ENCODE measurements around the gene SPRR5. TPM values are rescaled to one million over a fixed set of nuclear protein-coding genes. Genes with fewer than 3 reads are reported as not detected.
A peak's percentile ranks its signal among the peaks of the same experiment; 100 is the strongest.

Gene SPRR5
- polyA plus RNA-seq, 1 donor (not counting 4 experiments of a cell fraction or from before 2014, with no cell fraction given) = 0.30 TPM

DNA sequence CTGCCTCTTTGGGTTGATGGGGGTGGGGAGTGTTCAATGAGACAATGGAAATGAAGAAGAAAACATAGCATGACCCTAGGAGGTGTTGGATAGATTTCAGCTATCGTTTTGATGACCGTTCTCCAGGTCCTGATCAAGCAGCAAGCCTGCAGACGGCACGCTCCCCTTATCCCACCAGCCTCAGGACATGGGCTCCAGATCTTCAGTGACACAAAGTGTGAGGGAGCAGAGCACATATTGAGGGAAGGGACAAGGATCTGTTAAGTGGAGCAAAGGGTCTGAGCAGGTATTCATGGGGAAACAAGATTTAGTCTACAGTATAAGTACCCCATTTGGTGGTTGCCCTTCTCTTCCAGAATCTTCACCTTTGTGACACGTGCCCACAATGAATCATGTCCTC lies 4.7 kb downstream of the SPRR5 start:
- peak; percentile 34 for FAIRE-seq
- no peaks in the 10 kb centered on the region for H3K9me3 ChIP-seq (ENCODE audit: control insufficient read depth, low read depth, low read length)

GRCh38 chr1:152953761-152954160 lies 6.8 kb downstream of the SPRR5 start:
- Histone ChIP-seq H3K9ac (ENCODE audit: control insufficient read depth, extremely low read depth, insufficient read depth, low read length) (peak overlapping the region; percentile 65), H3K4me3 (ENCODE audit: control insufficient read depth in 2 of 3, extremely low read depth in 1 of 3, insufficient read depth in 2 of 3, low read depth in 1 of 3, low read length in 3 of 3) (peak overlapping the region; percentile 11 to 63 (median 52))

More for the DNA sequence above, 4.7 kb downstream of the SPRR5 start:
- no peaks in the 10 kb centered on the region for H3K79me2 ChIP-seq (ENCODE audit: control insufficient read depth, insufficient read depth, low read length)
- TF ChIP-seq EZH2 (IDR thresholded peaks at IDR 0.05; ENCODE audit: low read length) = no peak
- TF ChIP-seq, protein P1, sequence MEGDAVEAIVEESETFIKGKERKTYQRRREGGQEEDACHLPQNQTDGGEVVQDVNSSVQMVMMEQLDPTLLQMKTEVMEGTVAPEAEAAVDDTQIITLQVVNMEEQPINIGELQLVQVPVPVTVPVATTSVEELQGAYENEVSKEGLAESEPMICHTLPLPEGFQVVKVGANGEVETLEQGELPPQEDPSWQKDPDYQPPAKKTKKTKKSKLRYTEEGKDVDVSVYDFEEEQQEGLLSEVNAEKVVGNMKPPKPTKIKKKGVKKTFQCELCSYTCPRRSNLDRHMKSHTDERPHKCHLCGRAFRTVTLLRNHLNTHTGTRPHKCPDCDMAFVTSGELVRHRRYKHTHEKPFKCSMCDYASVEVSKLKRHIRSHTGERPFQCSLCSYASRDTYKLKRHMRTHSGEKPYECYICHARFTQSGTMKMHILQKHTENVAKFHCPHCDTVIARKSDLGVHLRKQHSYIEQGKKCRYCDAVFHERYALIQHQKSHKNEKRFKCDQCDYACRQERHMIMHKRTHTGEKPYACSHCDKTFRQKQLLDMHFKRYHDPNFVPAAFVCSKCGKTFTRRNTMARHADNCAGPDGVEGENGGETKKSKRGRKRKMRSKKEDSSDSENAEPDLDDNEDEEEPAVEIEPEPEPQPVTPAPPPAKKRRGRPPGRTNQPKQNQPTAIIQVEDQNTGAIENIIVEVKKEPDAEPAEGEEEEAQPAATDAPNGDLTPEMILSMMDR (optimal IDR thresholded peaks at IDR 0.05 in 1 of 3, IDR thresholded peaks at IDR 0.05 in 1 of 3, conservative IDR thresholded peaks at IDR 0.05 in 1 of 3; ENCODE audit: extremely low read depth in 1 of 3, insufficient read depth in 2 of 3, low read length in 3 of 3) = no peak
- no peaks in the 10 kb centered on the region for H4K20me1 ChIP-seq (ENCODE audit: control insufficient read depth, extremely low read depth, insufficient read depth, low read length)
- H3K9ac ChIP-seq (ENCODE audit: control insufficient read depth, extremely low read depth, insufficient read depth, low read length) = no peak overlapping the region
- H3K9me1 ChIP-seq (ENCODE audit: control insufficient read depth, extremely low read depth, insufficient read depth, low read length) = no peaks in the 10 kb centered on the region
- dilution Hi-C loops (cut with MboI; ENCODE audit: extremely low pct_ligation_motif_present, low sequenced_read_pairs) = no loop called here
- H3K4me3 ChIP-seq (ENCODE audit: control insufficient read depth in 2 of 3, extremely low read depth in 1 of 3, insufficient read depth in 2 of 3, low read depth in 1 of 3, low read length in 3 of 3) = no peak overlapping the region
- H3K36me3 ChIP-seq (ENCODE audit: control insufficient read depth in 2 of 2, extremely low read depth in 1 of 2, insufficient read depth in 2 of 2, low read length in 2 of 2) = no peaks in the 10 kb centered on the region
- H3K4me1 ChIP-seq (ENCODE audit: control insufficient read depth, extremely low read depth, insufficient read depth, low read length) = peaks cover 39% of the 10 kb centered on the region
- no peak overlapping the region for H3K4me2 ChIP-seq (ENCODE audit: control insufficient read depth, extremely low read depth, insufficient read depth, low read depth, low read length)
- no peak overlapping the region for H3K27ac ChIP-seq (ENCODE audit: control insufficient read depth, insufficient read depth, low read length)
- H3K27me3 ChIP-seq (ENCODE audit: control insufficient read depth, extremely low read depth, insufficient read depth, low read length) = no peaks in the 10 kb centered on the region
- DNase-seq (ENCODE audit: low read depth, low spot score) = no peak
- no peak overlapping the region for H2AFZ ChIP-seq (ENCODE audit: control insufficient read depth, low read length)

More at GRCh38 chr1:152953761-152954160, 6.8 kb downstream of the SPRR5 start:
- peak overlapping the region; percentile 82 for H3K4me2 ChIP-seq (ENCODE audit: control insufficient read depth, extremely low read depth, insufficient read depth, low read depth, low read length)
- TF ChIP-seq, protein P1 (optimal IDR thresholded peaks at IDR 0.05 in 1 of 3, IDR thresholded peaks at IDR 0.05 in 1 of 3, conservative IDR thresholded peaks at IDR 0.05 in 1 of 3; ENCODE audit: extremely low read depth in 1 of 3, insufficient read depth in 2 of 3, low read length in 3 of 3) = no peak
- no peak for DNase-seq (ENCODE audit: low read depth, low spot score)
- peak; percentile 99 for FAIRE-seq
- peak overlapping the region; percentile 60 for H2AFZ ChIP-seq (ENCODE audit: control insufficient read depth, low read length)
- dilution Hi-C loops (cut with MboI; ENCODE audit: extremely low pct_ligation_motif_present, low sequenced_read_pairs) = no loop called here
- no peaks in the 10 kb centered on the region for H3K36me3 ChIP-seq (ENCODE audit: control insufficient read depth in 2 of 2, extremely low read depth in 1 of 2, insufficient read depth in 2 of 2, low read length in 2 of 2)
- peak overlapping the region; percentile 89 for H3K27ac ChIP-seq (ENCODE audit: control insufficient read depth, insufficient read depth, low read length)
- peaks cover 37% of the 10 kb centered on the region for H3K4me1 ChIP-seq (ENCODE audit: control insufficient read depth, extremely low read depth, insufficient read depth, low read length)
- no peaks in the 10 kb centered on the region for H4K20me1 ChIP-seq (ENCODE audit: control insufficient read depth, extremely low read depth, insufficient read depth, low read length)
- no peaks in the 10 kb centered on the region for H3K9me1 ChIP-seq (ENCODE audit: control insufficient read depth, extremely low read depth, insufficient read depth, low read length)
- H3K79me2 ChIP-seq (ENCODE audit: control insufficient read depth, insufficient read depth, low read length) = no peaks in the 10 kb centered on the region
- H3K9me3 ChIP-seq (ENCODE audit: control insufficient read depth, low read depth, low read length) = no peaks in the 10 kb centered on the region
- H3K27me3 ChIP-seq (ENCODE audit: control insufficient read depth, extremely low read depth, insufficient read depth, low read length) = no peaks in the 10 kb centered on the region

Measured in keratinocyte (primary cell).